GM18499 (cell line): Measurements from ENCODE around the gene POU6F2.

Experiments used
- ATAC-seq: cut with Tn5 transposase; IDR thresholded peaks from one replicate; pipeline ENCODE4 v1.9.1; 2021; ENCODE audit warnings: moderate number of reproducible peaks; ENCODE audit not compliant: insufficient read depth, unreplicated experiment

Gene POU6F2

DNA sequence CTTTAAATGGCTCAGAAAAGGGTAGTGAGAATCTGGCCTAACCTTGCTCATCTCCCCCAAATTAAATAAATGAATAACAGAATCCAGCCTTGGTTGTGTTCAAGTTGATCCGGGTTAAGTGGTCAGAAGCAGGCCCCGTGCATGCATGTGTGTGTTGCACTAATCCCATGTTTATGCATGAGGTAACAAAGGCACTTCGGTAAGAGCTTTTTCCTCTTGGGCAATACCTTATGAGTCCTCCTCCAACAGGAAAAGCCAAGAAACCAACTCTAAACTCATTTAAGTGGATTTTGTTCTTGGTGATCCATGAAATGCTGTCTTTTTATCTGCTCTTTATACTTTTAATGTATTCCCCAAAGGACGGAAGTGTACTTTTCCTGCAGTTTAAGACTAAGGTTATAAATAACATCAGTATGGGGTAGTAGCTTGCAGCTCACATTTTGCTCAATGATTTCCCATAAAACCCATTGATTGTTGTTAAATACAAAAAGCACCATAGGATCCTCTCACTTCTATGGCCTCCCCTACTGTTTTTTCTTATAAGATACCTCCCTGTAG lies 483.6 kb downstream of the POU6F2 start:
- no peak for ATAC-seq

DNA sequence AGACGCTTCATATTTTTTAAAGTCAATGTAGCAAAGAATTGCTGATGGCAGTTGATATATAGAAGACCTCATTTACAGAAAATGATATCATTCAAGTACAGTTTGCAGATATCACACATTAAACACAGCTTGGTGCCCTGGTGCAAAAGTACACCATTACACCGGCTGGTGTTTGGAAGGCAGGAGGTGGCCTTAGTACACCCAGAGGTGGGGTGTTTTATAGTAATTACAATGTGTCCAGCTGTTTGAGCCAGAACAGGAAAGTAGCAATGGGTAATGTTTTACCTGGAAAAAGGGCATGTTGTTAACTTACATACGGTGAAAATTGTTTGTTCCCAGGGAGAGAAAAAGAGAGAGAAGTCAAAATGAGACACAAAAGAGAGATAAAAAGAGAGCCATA lies 485.5 kb downstream of the POU6F2 start:
- ATAC-seq: no peak

DNA sequence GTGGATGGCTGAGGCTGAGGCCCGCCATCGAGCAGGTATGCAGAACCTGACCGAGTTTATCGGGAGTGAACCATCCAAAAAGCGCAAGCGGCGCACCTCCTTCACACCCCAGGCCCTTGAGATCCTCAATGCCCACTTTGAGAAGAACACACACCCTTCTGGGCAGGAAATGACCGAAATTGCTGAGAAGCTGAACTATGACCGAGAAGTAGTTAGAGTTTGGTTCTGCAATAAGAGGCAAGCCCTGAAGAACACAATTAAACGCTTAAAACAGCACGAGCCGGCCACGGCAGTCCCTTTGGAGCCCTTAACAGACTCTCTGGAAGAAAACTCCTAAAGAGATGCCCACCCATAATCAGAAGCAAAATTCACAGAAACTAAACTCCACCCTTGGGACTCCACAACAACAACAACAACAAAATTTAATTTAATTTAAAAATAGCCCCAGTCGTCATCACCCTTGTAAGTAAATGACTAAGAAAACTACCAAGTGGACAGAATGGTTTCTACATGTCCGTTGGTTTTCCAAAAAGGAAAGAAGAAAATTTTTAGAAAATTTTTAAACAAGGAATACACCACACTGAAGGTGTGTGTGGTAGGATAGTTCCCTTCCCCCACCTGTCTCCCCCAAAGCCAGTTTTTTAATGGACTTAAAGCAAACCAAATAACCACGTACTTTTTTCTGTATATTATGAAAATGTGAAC lies 486.8 kb downstream of the POU6F2 start:
- ATAC-seq: no peak

DNA sequence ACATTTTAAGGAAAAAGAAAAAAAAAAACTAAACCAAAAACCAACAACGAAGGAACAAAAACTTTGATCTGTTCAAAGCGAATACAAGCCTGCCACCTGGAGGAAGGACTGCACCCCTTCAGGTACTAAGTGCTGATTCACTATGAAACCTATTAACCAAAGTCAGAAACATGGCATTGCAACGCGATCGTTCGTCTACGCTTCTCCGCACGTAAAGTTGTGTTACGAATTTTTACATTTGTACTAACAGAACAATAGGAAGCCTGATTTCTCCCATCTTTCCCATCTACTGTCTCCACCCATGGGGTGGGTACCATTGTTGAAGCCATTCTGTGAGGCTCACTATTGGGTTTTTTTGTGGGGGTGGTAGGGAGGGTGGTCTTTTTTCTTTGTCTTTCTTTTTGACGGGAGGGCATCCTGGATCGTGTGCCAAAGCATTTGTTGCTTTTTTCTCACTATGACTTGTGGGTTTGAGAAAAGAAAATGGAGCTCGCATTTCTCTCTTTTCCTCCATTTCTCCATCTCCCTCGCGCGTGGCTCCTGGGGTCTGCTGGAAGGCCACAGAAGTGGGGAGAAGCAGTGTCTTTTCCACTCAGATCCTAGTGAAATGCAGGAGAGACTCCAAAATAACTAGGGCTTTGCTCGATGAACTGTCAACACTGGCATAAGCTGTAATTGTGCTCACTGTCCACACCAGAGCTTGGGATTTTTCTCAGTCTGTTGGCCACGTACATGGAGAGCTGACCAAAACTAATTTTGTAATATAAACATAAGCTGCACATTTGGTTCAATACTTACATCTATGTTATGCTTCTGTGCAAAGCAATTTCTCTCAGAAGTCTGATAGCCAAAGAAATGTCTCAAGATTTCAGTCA lies 487.6 kb downstream of the POU6F2 start:
- ATAC-seq: peak; percentile 80

DNA sequence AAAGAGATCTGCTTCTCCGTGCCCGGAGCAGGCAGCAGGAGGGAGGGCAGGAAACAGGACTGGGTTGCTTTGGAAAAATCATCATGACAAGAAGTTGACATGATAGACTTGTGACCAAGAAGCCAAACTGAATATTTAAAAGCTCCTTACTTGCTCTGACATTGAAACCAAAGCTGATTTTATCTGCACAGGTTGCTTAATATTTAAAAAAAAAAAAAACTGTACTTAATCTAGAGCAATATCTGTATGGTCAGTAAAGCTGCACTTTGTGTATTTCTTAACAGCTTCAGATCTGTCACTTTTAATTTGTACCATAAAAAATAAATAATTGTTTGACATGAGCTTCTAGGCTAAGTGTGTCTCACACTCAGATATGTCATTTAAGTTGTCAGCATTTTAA lies 490.6 kb downstream of the POU6F2 start:
- ATAC-seq: no peak

DNA sequence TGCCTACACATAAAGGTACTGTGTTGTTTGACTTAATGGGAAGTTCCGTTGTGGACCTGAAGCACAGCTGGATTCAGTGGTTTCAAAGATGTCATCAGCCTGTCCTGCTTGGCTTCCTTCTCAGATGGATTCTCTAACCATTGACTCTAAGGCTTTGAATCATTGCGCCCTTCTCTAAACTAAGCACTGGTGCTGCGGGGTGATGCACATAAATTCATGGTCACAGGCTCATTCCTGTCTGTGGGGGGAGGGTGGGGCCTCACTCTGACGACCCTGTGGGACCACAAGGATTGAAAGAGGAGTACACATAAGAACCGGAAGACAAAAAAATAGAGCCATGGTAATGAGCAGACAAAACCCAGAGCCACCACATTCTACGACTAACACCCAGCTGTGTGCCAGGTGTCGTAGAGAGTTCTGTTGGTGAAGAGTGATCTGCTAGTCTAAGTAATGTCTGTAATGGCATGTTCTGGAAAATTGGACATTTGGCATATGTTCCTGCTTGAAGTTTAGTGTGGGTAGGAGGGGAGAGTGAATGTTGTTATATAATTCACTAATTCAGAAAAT lies 491.2 kb downstream of the POU6F2 start:
- no peak for ATAC-seq

DNA sequence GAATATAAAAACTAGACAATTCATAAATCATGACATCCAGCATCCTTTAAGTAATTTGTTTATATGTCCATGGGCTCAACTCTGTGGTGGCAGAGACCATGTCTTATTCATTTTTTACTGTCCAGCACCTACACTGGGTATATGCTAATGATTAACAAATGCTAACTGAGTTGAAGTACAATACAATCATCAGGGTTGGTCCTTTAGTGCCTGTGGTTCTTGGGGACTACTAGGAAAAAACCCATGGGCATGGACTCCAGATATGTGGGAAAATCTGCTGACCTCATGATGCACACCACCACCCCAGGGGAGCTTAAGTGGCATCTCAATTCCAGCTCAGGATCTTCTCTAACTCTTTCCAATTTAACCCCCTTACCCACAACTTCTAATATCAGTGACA lies 503.2 kb downstream of the POU6F2 start:
- no peak for ATAC-seq

DNA sequence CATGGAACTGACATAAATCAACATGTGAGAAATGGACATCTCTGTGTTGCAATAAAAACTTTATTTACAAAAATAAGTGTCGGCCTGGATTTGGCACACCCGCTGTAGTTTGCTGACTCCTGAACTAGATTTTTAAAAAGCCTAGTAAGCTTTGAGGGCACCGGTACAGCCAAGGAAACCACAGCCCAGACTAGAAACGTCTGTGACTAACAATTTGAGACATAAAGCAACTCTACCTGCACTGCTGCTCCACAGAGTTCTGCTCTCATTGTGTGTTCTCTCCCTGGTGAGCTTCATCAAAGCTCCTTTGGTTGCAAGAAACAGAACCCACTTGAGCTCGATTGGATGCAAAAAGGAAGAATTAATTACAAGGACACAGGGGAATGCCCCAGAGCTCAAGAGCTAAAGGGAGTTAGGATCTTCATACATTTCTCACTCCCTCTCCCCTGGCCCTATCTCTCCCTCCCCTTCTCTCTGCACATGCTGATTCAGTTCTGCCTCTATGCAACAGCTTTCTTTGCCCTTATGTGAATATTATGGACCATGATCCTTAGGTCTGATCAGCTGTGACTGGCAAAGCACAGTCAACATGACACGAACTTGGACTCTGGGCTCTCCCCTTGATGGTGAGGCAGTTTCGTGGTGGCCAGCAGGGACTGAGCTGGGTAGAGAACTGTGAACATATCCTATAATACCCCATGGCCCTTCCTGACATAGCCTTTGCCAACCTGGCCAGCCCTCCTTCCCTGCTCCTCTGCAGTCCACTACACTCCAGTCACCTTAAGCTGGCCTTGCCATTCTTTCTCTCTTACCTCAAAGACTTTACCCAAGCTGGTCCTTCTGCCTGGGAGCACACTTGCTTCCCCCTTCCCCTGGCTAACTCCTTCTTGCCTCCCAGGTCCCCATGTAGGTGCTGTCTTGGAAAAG lies 511.0 kb downstream of the POU6F2 start:
- ATAC-seq: no peak

DNA sequence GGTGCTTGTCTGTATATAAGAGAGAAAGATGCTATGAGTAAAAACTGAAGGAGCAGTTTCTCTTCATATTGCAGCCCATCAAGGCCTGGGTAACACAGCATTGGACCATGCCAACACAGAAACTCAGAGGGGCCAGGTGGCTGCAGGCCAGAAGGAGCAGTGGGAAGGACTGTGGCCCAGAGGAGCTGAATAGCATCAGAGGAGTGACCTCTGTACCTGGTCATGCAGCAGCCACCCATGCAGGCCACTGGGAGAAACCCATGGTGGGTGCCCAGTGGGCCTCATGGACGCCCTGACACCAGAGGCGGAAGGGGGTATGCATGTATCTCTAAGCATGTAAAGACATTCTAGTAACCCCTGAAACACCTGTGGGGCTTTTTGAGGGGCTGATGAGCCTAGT lies 512.6 kb downstream of the POU6F2 start:
- no peak for ATAC-seq

DNA sequence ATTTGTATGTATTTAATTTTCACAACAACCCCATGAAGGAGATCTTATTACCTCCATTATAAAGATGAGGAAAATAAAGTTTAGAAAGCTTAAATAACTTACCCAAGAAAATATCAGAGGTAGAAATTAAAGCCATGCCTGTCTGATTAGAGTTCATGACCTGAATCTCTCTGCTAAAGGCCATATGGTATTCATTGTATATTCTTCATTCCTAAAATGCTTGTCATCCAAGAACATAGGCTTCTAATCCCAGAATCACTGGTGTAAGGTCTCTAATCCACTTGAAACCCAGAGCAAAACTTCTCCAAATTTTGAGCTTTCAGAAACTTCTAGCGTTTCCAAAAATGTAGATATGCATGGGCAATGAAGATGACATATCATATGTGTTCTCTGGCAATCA lies 516.2 kb downstream of the POU6F2 start:
- no peak for ATAC-seq

DNA sequence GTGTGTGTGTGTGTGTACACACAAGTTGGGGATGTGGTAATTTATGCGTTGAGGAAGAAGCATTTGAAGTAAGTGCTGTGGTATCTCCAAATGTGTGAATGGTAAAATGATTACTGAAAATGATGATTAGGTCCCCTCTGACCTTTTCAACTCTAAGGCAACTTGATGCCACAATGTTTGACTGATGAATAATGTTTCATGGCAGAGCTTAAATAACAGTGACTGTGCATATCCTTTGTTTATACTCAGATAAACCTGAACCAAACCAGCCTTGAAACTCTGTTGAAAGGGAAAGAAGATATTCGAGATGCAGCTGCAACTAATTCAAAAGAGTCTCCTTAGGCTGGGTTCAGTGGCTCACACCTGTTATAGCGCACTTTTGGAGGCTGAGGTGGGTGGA lies 523.6 kb downstream of the POU6F2 start:
- ATAC-seq: no peak

DNA sequence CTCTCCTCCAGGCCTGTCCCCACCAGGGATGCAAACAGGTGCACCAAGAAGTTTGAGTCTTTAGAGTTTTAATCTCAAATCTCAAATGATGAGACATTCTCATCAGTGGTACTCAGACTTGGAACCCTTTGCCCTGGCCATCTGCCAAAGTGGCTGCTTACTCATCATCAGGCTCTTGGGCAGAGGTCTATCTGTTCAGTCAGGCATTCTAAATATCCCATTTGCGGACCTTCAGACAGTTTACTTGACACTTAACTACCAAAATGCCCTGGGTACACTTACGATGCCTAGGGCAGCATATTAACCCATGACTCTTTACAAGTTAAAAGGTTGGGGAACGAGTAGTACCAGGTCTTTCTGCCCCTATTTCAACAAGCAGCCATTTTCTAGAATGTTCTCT lies 527.3 kb downstream of the POU6F2 start:
- no peak for ATAC-seq

DNA sequence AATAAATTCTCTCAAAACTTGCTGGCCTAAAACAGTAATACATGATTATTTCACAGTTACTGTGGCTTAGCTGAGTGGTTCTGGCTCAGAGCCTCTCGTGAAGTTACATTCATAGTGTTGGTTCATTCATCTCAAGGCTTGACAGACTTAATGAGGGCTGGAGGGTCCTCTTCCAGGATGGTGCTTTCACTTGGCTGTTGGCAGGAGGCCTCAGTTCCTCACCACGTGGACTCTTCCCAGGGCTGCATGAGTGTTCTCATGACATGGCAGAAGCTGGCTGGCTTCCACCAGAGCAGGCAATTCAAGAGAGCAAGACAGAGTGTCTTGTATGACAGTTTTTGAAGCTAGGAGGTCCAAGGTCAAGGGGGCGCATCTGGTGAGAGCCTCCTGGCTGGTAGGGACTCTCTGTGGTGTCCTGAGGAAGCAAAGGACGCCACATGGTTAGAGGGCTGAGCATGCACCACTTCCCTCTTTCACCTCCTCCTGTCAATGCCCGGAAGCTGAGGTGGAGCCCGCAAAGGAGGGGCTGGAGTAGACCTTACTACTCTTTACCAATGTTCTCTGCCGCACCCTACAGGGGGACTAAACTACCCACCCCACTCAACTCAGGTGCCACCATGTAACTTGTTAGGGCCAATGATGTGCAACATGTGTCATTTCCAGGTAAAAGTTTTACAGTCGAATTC lies 530.3 kb downstream of the POU6F2 start:
- no peak for ATAC-seq

DNA sequence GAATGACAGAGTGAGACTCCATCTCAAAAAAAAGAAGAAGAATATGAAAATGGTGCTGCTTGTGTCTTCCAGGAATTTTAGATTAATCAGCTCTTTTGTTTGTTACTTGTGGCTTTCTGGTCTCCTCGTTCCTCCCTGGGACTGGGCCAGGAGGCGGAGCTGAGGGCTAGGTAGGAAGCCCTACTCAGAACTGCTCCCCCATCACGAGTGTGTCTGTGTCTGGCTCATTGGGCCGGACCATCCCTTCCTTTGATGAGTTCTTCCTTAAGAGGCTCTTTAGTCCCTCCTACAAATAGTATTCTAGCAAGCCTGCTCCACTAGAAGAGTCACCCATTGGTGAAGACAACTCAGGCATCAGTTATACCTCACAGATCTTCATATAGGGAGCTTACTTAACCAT lies 531.7 kb downstream of the POU6F2 start:
- no peak for ATAC-seq

DNA sequence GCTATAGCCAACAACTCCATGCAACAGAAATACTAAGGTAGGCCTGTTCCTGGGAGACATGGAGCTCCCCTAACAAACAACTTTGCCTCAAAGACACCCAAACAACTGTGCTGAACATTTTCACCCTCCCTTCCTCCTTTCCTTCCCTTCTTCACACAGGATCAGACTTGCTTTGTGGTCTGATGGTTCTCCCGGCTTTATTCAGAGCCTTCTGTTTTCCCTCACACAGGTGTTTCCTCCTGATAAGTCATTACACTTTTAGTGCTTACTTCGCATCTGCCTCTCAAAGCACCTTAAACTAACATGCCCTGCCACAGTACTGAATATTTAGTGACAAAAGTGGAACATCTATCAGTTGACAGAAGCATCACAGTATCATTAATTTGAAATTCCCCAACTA lies 532.2 kb downstream of the POU6F2 start:
- no peak for ATAC-seq

DNA sequence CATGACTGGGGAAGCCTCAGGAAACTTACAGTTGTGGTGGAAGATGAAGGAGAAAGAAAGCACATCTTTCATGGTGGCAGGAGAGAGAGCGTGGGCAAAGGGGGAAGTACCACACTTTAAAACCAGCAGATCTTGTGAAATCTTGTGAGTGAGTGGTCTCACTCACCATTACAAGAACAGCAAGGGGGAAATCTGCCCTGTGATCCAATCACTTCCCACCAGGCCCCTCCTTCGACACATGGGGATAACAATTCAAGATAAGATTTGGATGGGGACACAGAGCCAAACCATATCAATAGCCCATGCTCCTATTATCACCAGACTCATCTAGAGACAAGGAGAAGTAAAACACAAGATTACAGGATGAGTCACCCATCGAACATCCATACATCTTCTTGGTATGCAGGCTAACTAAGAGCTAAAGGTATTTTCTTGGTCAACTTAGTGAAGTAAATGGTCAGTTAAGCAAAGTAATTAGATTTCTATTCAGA lies 533.2 kb downstream of the POU6F2 start:
- no peak for ATAC-seq

DNA sequence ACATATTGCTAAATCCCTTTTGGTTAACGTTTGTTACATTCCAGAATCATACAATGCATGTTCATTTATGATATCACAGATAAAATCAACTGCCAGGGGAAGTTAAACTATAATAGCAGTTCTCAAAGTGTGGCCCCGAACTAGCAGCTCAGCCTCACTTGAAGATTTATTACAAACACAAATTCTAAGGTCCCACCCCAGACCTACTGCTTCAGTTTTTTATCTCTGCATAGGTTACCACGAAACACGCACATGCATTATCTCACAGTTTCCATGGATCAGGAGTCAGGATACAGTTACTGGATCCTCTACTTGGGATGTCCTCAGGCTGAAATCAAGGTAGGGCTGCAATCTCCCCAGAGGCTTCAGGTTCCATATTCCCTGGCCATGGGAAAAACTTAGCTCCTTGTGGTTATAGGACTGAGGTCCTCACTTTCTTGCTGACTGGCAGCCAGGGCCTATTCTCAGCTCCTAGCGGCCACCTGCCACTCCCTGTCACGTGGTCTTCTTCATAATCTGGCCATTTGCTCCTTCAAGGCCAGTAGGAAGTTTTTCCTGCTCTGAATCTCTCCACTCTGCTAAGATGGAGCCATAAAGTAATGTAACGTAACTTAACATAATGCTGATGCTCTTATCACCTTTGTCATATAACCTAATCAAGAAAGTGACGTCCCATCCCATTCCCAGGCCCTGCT lies 538.0 kb downstream of the POU6F2 start:
- ATAC-seq: no peak

DNA sequence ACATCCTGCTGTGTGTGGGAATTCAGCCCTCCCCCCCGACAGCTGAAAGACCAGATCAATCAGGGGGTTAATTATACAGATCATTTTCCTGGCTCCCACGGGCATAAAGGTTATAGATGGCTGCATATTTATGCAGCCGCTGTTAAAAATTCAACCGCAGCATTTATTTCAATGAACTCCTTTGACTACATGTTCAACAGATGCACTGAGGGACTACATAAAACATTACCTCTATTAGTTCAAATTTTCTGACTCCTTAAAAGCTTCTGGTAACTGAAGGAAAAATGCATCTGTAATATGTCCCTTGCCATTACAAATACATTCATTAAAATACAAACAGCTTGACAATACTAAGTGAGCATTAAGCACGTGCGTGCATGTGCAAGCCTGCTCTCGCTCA lies 538.8 kb downstream of the POU6F2 start:
- no peak for ATAC-seq

DNA sequence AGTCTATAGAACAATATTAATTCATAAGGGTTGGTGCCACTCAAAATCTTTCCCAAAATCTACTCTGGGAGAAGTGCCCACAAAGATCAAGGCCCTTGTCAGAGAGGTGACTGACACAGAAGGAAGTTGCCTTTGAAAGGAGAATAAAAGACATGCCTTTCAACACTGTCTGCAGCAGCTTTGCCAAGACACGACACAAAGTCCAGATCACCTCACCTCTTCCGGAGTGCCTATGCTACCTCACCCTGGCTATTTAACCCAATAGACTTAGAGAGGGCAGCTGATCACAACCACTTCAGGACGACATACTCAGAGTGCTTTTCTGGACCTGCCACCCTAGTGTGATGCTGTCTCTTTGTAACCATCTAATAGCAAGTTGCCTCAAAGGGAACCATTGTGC lies 539.5 kb downstream of the POU6F2 start:
- ATAC-seq: no peak
